ENCODE data around the gene CDK13. TPM values are rescaled to one million over a fixed set of nuclear protein-coding genes. Genes with fewer than 3 reads are reported as not detected.

The CDK13 gene
- total RNA-seq, 1 donor from 2014 or later: 87.4 TPM

DNA sequence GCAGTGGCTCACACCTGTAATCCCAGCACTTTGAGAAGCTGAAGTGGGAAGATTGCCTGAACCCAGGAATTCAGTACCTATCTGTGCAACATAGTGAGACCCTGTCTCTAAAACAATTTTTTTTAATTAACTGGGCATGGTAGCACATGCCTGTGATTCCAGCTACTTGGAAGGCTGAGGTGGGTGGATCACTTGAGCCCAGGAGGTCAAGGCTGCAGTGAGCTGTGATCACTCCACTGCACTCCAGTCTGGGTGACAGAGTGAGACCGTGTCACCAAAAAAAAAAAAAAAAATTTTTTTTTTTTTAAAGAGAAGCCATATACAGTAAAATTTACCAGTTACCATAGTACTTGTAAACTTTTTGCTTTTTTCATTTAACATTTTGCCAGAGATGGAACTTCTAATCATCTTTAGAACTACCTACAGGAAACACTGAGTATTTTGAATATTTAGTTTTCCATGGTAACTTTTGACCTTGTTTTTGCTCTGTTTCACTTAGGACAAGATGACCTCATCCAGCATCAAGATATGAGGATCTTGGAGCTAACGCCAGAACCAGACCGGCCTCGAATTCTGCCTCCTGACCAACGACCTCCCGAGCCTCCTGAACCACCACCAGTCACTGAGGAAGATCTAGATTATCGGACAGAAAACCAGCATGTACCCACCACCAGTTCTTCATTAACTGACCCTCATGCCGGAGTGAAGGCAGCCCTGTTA lies 143.7 kb downstream of the CDK13 start:
- no peak for TF ChIP-seq POLR2AphosphoS5 (IDR thresholded peaks at IDR 0.05; ENCODE audit: insufficient read depth in 1 of 2, low read depth in 1 of 2)
- TF ChIP-seq, protein P1, sequence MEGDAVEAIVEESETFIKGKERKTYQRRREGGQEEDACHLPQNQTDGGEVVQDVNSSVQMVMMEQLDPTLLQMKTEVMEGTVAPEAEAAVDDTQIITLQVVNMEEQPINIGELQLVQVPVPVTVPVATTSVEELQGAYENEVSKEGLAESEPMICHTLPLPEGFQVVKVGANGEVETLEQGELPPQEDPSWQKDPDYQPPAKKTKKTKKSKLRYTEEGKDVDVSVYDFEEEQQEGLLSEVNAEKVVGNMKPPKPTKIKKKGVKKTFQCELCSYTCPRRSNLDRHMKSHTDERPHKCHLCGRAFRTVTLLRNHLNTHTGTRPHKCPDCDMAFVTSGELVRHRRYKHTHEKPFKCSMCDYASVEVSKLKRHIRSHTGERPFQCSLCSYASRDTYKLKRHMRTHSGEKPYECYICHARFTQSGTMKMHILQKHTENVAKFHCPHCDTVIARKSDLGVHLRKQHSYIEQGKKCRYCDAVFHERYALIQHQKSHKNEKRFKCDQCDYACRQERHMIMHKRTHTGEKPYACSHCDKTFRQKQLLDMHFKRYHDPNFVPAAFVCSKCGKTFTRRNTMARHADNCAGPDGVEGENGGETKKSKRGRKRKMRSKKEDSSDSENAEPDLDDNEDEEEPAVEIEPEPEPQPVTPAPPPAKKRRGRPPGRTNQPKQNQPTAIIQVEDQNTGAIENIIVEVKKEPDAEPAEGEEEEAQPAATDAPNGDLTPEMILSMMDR (IDR thresholded peaks at IDR 0.05): no peak
- no peak for TF ChIP-seq POLR2A (IDR thresholded peaks at IDR 0.05)
- no peak for DNase-seq (ENCODE audit: extremely low spot score in 2 of 2)
- no peak overlapping the region for H3K27ac ChIP-seq
- no peaks in the 10 kb centered on the region for H3K9me3 ChIP-seq
- peaks cover 17% of the 10 kb centered on the region for H3K4me1 ChIP-seq
- peaks cover 0 to 64% of the 10 kb centered on the region in 2 donors for H3K36me3 ChIP-seq
- H3K4me3 ChIP-seq: no peak overlapping the region
- intact Hi-C loops (cut with DNase I): no loop called here
- H3K27me3 ChIP-seq: no peaks in the 10 kb centered on the region

DNA sequence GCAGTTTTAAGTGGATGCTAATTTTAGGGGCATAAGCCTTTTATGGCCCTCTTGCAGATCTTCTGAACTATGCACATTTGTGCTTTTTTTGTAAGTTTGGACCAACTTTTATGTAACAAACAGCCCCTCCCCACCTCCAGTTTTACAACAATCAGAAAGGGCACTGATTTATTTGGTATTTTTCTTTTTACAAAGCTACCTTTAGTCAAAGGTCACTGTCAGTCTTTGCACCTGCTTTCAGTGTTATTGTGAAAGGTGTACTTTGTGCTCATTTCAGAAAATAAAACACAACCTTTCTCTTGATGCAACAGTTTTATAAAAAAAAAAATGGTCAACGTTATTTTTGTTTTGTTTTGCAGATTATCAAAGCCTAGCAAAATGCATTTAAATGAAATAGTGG lies 145.2 kb downstream of the CDK13 start:
- intact Hi-C loops (cut with DNase I): no loop called here
- DNase-seq (ENCODE audit: extremely low spot score in 2 of 2): no peak
- H3K27ac ChIP-seq: no peak overlapping the region
- TF ChIP-seq POLR2AphosphoS5 (IDR thresholded peaks at IDR 0.05; ENCODE audit: insufficient read depth in 1 of 2, low read depth in 1 of 2) (no peak), POLR2A (IDR thresholded peaks at IDR 0.05) (no peak)
- TF ChIP-seq, protein P1 (IDR thresholded peaks at IDR 0.05): no peak
- no peak overlapping the region for H3K4me3 ChIP-seq
- peaks cover 28% of the 10 kb centered on the region for H3K4me1 ChIP-seq
- no peaks in the 10 kb centered on the region for H3K27me3 ChIP-seq
- H3K36me3 ChIP-seq: peaks cover 0 to 50% of the 10 kb centered on the region in 2 donors
- H3K9me3 ChIP-seq: no peaks in the 10 kb centered on the region

DNA sequence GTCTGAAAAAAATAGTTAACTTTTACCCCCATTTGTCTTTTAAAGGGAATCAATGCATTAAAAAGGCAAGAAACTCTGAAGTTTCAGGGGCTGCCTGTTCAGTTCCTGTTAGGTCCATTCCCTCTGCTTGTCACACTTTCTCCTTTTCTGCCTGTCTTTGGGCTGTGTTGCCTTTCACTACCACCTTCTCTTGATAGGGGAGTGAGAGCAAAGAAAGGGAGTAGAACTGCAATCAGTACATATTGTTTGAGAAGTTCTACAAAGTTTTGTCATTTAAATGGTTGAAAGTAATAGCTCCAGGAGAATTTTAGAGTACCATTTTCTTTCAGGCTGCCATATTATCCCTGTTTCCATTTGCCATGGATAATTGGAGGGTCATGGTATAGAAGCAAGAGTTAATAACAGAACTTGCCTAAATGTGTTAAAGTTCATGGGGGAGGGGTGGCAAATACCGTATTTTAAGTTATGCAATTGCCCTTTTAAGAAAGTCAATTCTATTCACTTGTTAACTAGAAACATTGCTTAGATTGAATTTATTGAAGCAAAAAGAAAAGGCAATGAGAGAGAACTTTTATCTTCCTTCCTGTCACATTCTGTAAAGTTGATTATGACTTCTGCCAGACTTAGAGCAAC lies 145.8 kb downstream of the CDK13 start:
- H3K4me1 ChIP-seq: peaks cover 29% of the 10 kb centered on the region
- H3K9me3 ChIP-seq: no peaks in the 10 kb centered on the region
- H3K27ac ChIP-seq: no peak overlapping the region
- no peak for DNase-seq (ENCODE audit: extremely low spot score in 2 of 2)
- peaks cover 0 to 47% of the 10 kb centered on the region in 2 donors for H3K36me3 ChIP-seq
- no peak overlapping the region for H3K4me3 ChIP-seq
- H3K27me3 ChIP-seq: no peaks in the 10 kb centered on the region
- intact Hi-C loops (cut with DNase I): no loop called here
- no peak for TF ChIP-seq POLR2A (IDR thresholded peaks at IDR 0.05)
- no peak for TF ChIP-seq POLR2AphosphoS5 (IDR thresholded peaks at IDR 0.05; ENCODE audit: insufficient read depth in 1 of 2, low read depth in 1 of 2)
- TF ChIP-seq, protein P1 (IDR thresholded peaks at IDR 0.05): no peak

DNA sequence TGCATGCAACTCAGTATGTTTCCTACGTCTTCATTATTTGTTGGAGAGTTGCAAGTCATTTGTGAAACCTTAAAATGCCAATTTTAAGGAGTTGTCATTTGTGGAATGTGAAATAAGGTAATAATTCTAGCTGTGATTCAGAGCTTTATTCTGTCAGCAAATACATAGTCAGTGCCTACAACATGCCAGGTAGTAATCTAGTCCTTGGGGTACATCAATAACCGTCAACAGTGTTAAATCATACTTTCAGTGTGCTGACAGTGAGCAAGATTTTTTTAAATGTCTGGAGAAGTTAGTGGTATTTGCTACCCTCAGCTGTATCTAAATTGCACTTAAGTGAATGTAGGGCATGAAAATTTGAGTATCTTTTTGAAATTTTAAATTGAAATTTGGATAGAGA lies 147.7 kb downstream of the CDK13 start:
- peaks cover 29% of the 10 kb centered on the region for H3K4me1 ChIP-seq
- H3K27ac ChIP-seq: no peak overlapping the region
- intact Hi-C loops (cut with DNase I): no loop called here

More for the DNA sequence above, 147.7 kb downstream of the CDK13 start:
- H3K27me3 ChIP-seq: no peaks in the 10 kb centered on the region
- TF ChIP-seq, protein P1 (IDR thresholded peaks at IDR 0.05): no peak
- no peak for TF ChIP-seq POLR2AphosphoS5 (IDR thresholded peaks at IDR 0.05; ENCODE audit: insufficient read depth in 1 of 2, low read depth in 1 of 2)
- no peak for TF ChIP-seq POLR2A (IDR thresholded peaks at IDR 0.05)
- DNase-seq (ENCODE audit: extremely low spot score in 2 of 2): no peak
- H3K9me3 ChIP-seq: no peaks in the 10 kb centered on the region
- H3K4me3 ChIP-seq: no peak overlapping the region
- peaks cover 0 to 38% of the 10 kb centered on the region in 2 donors for H3K36me3 ChIP-seq

Data from vagina (tissue), 2 donors.